Esophagus muscularis mucosa (tissue), 4 donors: ENCODE data around the gene TSPAN2. TPM values are rescaled to one million over a fixed set of nuclear protein-coding genes. Genes with fewer than 3 reads are reported as not detected.

Experiments used
- DNase-seq: peaks from one replicate; pipeline ENCODE4 v3.0.0-alpha.2; 2017; ENCODE audit errors: extremely low spot score
- H3K27ac ChIP-seq, 4 donors: fragments of 200-600 bp; sonication (generic); replicated peaks in 1 of 4; 1 replicate in 3 of 4; 2 replicates in 1 of 4; pipeline ENCODE4 v1.5.1; 2016 to 2019; ENCODE audit warnings: mild to moderate bottlenecking in 1 of 4
- H3K27me3 ChIP-seq, 4 donors: fragments of 200-600 bp; sonication (generic); one replicate each; pipeline versions ENCODE4 v1.5.1 to v1.6.0; 2016 to 2019
- H3K36me3 ChIP-seq, 4 donors: fragments of 200-600 bp; sonication (generic); one replicate each; pipeline ENCODE4 v1.5.1; 2016 to 2019
- H3K4me1 ChIP-seq, 4 donors: fragments of 200-600 bp; sonication (generic); one replicate each; pipeline ENCODE4 v1.5.1; 2016 to 2019
- H3K4me3 ChIP-seq, 4 donors: fragments of 200-600 bp; sonication (generic); 1 replicate in 2 of 4; 2 replicates in 2 of 4; pipeline ENCODE4 v1.5.1; 2016 to 2019; ENCODE audit warnings: mild to moderate bottlenecking in 4 of 4, moderate library complexity in 1 of 4
- H3K9me3 ChIP-seq, 4 donors: fragments of 200-600 bp; sonication (generic); 1 replicate in 3 of 4; 2 replicates in 1 of 4; pipeline ENCODE4 v1.5.1; 2016 to 2019
- CTCF ChIP-seq, 3 experiments: fragments of 200-600 bp in 2 of 3; fragments of 450-650 bp in 1 of 3; sonication (generic) in 2 of 3; IDR thresholded peaks; one replicate each; pipeline ENCODE4 v1.5.1; 2017 to 2019; ENCODE audit warnings: antibody characterized with exemption in 3 of 3, mild to moderate bottlenecking in 2 of 3, moderate library complexity in 1 of 3
- EP300 ChIP-seq: sonication (generic); formaldehyde crosslinking; IDR thresholded peaks from one replicate; pipeline ENCODE4 v1.6.1; 2017; ENCODE audit warnings: antibody characterized with exemption
- POLR2A ChIP-seq: fragments of 450-650 bp; IDR thresholded peaks from one replicate; pipeline ENCODE4 v1.6.1; 2017; ENCODE audit warnings: antibody characterized with exemption, moderate library complexity, mild to moderate bottlenecking, low read depth
- POLR2AphosphoS5 ChIP-seq, 2 donors: sonication (generic); formaldehyde crosslinking; IDR thresholded peaks; one replicate each; pipeline ENCODE4 v1.6.1; 2017; ENCODE audit warnings: antibody characterized with exemption in 2 of 2
- WGBS: methylation state at CpG from one replicate; pipeline ENCODE4 v1.1.5; 2018; 5-methylcytosine and 5-hydroxymethylcytosine counted together
- intact Hi-C: fragments of 100-400 bp; cut with DNase I; formaldehyde crosslinking; loops from one replicate; pipeline ENCODE4 v1.15.1; 2023
- total RNA-seq, 4 donors: library from RNA; depleted of rRNA; stranded (reverse); fragments of >200 nt; gene quantifications; one replicate each; pipeline versions ENCODE4 v1.1.0 to v1.2.1, GENCODE V29; 2016

Gene TSPAN2
- total RNA-seq, 4 donors from 2014 or later, result 35.8 to 70.2 (median 66.7) TPM

- peaks cover 0 to 8% (median 7%) of the 10 kb centered on the region in 4 donors for H3K9me3 ChIP-seq
- 77% methylated on average over 5 of the region's 5 CpGs for WGBS
- H3K4me1 ChIP-seq, result peaks cover 0 to 11% (median 3%) of the 10 kb centered on the region in 4 donors
- no peaks in the 10 kb centered on the region for H3K27me3 ChIP-seq
- intact Hi-C loops, result no loop called here
- no peaks in the 10 kb centered on the region for H3K36me3 ChIP-seq
- no peak for TF ChIP-seq POLR2AphosphoS5 (IDR thresholded peaks at IDR 0.05)
- TF ChIP-seq EP300, result no peak
- no peak for TF ChIP-seq POLR2A
- no peak for TF ChIP-seq CTCF (IDR thresholded peaks at IDR 0.05)
- no peak overlapping the region for H3K27ac ChIP-seq
- DNase-seq, result no peak
- H3K4me3 ChIP-seq, result no peak overlapping the region
Observed at GRCh38 chr1:115116512-115116911, 27.2 kb upstream of the TSPAN2 start.

- Histone ChIP-seq H3K27ac (no peak overlapping the region), H3K27me3 (no peaks in the 10 kb centered on the region), H3K36me3 (no peaks in the 10 kb centered on the region), H3K4me1 (peaks cover 0 to 11% (median 3%) of the 10 kb centered on the region in 4 donors), H3K9me3 (peaks cover 0 to 7% (median 6%) of the 10 kb centered on the region in 4 donors), H3K4me3 (no peak overlapping the region)
- TF ChIP-seq POLR2A (no peak), POLR2AphosphoS5 (IDR thresholded peaks at IDR 0.05) (no peak), EP300 (no peak), CTCF (IDR thresholded peaks at IDR 0.05) (no peak)
- no peak for DNase-seq
- 64% methylated on average over 5 of the region's 6 CpGs for WGBS
- intact Hi-C loops, result no loop called here
Observed at GRCh38 chr1:115115521-115116161, 26.3 kb upstream of the TSPAN2 start.

GRCh38 chr1:115114308-115114707 is 25.0 kb upstream of the TSPAN2 start:
- no peaks in the 10 kb centered on the region for H3K27me3 ChIP-seq
- no peak overlapping the region for H3K4me3 ChIP-seq
- WGBS, result 77% methylated on average over 1 of the region's 3 CpGs
- peaks cover 0 to 1% (median 0%) of the 10 kb centered on the region in 4 donors for H3K9me3 ChIP-seq
- no peak for TF ChIP-seq EP300
- TF ChIP-seq CTCF (IDR thresholded peaks at IDR 0.05), result no peak
- TF ChIP-seq POLR2A, result no peak
- intact Hi-C loops, result loop anchor here (5.0 kb wide), 1 partner anchor 62 kb away; no protein-coding TSS in a partner anchor
- no peak overlapping the region for H3K27ac ChIP-seq
- DNase-seq, result no peak
- peaks cover 0 to 11% (median 3%) of the 10 kb centered on the region in 4 donors for H3K4me1 ChIP-seq
- no peaks in the 10 kb centered on the region for H3K36me3 ChIP-seq

- H3K27ac ChIP-seq, result no peak overlapping the region
- no peaks in the 10 kb centered on the region for H3K36me3 ChIP-seq
- no peaks in the 10 kb centered on the region for H3K27me3 ChIP-seq
- no peak for DNase-seq
- no peak overlapping the region for H3K4me3 ChIP-seq
- H3K9me3 ChIP-seq, result peaks cover 0 to 4% (median 0%) of the 10 kb centered on the region in 4 donors
- H3K4me1 ChIP-seq, result peaks cover 0 to 11% (median 3%) of the 10 kb centered on the region in 4 donors
- intact Hi-C loops, result loop anchor here (1.0 to 5.0 kb wide), 2 partner anchors 61 to 134 kb away; no protein-coding TSS in a partner anchor
- TF ChIP-seq POLR2AphosphoS5 (IDR thresholded peaks at IDR 0.05) (no peak), POLR2A (no peak), EP300 (no peak), CTCF (IDR thresholded peaks at IDR 0.05) (no peak)
- 69% methylated on average over 3 of the region's 4 CpGs for WGBS
Observed at GRCh38 chr1:115113766-115114165, 24.5 kb upstream of the TSPAN2 start.
